ENCODE measurements around the gene ABCG4.

DNA sequence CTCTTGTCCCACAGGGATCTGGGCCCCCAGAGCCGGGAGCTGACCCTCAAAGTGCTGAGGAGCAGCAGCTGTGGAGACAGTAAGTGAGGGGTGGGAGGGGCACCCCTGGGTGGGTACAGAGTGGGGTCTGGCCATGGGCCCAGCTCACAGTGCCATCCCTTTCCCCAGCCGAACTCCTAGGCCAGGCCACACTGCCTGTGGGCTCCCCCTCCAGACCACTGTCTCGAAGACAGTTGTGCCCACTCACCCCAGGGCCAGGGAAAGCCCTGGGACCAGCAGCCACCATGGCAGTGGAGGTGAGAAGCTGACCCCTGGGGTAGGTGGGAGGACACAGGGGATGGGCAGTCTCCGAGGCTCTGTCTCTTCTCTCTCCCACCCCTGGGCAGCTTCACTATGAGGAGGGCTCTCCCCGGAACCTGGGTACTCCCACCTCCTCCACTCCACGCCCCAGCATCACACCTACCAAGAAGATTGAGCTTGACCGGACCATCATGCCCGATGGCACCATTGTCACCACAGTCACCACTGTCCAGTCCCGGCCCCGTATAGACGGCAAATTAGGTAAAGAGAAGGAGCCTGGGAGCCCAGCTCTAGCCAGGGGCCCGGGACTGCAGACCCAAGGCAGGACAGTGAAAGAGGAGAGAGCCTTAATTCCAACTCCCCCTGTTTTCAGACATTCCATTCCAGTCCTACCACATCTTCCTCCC lies 36.4 kb upstream of the ABCG4 start:
- TF ChIP-seq, protein P1, sequence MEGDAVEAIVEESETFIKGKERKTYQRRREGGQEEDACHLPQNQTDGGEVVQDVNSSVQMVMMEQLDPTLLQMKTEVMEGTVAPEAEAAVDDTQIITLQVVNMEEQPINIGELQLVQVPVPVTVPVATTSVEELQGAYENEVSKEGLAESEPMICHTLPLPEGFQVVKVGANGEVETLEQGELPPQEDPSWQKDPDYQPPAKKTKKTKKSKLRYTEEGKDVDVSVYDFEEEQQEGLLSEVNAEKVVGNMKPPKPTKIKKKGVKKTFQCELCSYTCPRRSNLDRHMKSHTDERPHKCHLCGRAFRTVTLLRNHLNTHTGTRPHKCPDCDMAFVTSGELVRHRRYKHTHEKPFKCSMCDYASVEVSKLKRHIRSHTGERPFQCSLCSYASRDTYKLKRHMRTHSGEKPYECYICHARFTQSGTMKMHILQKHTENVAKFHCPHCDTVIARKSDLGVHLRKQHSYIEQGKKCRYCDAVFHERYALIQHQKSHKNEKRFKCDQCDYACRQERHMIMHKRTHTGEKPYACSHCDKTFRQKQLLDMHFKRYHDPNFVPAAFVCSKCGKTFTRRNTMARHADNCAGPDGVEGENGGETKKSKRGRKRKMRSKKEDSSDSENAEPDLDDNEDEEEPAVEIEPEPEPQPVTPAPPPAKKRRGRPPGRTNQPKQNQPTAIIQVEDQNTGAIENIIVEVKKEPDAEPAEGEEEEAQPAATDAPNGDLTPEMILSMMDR (IDR thresholded peaks at IDR 0.05), result no peak
- no peak for TF ChIP-seq EZH2 (IDR thresholded peaks at IDR 0.05; ENCODE audit: borderline replicate concordance, insufficient read depth, low read depth, low read length, poor library complexity, severe bottlenecking)
